HG02798 (cell line): ENCODE measurements around the gene LTBP2.

Source experiments
- ATAC-seq: cut with Tn5 transposase; IDR thresholded peaks from one replicate; pipeline ENCODE4 v1.9.1; 2021; ENCODE audit warnings: mild to moderate bottlenecking; ENCODE audit not compliant: unreplicated experiment, poor library complexity

The LTBP2 gene

DNA sequence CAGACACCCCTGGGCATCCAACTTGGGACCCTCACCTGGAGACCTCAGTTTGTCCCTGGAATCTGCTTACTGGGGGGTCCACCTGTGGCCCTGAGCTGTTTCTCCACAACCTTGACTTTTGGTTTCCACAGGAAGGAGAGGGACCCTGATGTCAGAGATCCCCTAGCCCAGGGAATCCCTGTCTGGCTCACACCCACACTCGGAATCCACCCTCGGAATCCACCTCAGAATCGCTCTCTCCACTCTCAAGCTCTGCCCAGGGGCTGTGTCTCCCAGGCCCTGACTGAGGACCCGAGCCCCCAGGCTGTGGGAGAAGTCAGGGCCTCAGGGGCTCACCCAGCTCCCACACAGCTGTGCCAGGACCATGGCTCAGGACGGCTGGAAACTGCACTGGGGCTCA lies 17.4 kb downstream of the LTBP2 start:
- ATAC-seq = no peak

DNA sequence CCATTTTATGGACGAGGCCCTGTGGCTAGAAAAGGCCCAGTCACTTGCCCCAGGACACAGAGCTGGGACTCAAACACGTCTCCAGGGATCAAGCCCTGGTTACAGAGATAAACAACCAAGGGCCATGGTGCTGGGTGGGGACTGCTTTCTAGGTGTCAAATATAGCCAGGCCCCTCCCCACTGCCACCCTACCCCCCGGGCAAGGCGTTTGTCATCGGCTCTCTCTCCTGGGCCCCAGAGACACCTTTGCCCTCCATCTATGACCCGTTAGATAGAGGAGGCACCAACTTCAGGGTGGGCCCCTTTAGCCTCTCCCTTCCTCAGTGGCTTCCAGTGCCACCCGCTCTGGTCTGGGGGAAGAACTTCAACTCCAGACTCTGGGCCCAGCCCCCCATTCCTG lies 18.0 kb downstream of the LTBP2 start:
- ATAC-seq = no peak

DNA sequence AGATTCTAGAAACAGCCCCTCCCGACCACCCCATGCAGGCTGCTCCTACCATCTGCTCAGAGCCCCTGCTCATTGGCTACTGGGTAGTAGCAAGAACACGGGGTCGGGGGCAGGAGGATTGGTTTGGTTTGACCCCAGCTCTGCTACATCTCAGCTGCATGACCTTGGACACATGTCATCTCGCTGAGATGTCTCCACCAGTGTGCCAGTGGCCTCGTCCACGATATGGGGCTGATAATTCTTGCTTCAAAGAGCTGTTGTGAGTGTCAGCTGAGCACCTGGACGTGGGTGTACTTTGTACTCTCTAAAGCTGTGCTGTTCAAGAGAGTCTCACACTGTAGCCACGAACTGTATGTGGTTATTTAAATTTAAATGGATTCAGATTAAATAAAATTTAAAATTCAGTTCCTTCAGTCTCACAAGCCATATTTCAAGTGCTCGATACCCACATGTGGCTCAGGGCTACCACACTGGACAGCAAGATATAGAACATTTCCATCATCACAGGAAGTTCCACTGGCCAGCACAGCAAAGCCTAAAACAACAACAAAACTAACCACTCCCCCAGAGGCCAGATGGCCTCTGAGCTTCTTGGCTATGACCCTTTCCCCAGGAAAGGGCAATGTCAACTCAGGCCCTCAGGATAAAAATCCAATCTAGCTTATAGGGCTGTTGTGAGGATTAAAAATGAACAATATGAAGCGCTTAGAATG lies 18.6 kb downstream of the LTBP2 start:
- ATAC-seq = peak; percentile 38

DNA sequence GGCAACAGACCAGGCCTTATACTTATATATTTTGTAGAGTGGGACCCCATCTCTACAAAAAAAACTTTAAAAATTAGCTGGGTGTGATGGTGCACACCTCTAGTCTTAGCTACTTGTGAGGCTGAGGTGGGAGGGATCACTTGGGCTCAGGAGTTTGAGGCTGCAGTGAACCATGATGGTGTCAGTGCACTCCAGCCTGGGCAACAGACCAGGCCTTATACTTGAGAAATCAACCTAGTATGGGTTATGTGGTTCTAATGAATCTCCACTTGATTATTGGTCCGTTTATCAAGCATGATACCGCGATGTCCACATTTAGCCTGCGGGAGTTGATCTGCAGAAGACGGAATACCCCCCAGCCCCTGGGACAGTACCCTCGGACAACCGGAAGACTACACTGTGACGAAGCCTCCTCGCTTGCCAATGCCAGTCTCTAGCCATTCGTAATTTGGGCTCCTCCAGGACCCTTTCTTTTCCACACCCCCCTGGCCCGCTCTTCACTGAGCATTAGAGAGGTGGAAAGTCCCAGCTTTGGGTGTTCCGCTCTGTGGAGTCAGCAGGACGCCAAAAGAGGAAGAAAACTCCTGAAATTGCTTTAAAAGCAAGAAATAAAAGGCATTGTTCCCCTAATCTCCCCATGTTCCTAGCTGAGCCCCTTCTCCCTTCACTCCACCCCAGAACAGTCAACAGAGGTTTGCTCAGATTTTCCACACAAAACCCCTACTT lies 19.4 kb downstream of the LTBP2 start:
- ATAC-seq = no peak

DNA sequence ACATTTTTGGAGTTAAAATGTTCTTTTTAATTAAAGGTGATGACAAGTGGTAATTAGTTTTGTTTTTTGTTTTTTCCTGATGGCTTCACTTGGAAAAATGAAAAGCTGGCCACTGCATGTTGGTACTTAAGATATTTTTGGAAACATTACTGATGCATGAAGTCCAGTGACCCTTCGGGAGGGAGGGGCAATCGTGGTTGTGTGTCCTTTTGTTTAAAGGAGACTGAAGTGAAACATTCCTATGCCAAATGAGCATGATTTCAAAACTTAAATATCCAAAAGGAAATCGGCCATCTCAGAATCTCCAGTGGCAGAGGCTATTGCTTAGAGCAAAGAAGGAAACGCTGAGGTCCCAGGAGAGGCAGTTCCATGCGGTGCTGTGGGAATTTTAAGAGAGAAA lies 20.1 kb downstream of the LTBP2 start:
- ATAC-seq = no peak

DNA sequence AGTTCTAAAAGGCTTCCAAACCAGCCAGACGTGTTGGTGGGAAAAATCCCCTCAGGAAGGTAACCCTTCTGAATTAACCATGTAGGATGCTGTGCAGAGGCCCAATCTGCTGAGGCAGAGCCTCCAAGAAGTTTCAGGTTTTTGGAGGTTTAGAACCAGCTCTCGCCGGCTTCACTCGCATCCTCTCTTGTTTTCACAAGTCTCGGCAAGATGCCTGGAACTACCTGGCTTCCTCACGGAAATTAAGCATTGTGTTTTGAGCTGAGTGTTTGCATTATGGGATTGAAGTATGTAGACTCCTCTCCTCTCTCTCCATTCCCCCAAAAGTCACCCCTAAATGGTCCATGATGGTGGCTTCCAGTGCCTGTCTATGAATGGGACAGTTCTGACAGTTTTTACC lies 20.6 kb downstream of the LTBP2 start:
- ATAC-seq = no peak

DNA sequence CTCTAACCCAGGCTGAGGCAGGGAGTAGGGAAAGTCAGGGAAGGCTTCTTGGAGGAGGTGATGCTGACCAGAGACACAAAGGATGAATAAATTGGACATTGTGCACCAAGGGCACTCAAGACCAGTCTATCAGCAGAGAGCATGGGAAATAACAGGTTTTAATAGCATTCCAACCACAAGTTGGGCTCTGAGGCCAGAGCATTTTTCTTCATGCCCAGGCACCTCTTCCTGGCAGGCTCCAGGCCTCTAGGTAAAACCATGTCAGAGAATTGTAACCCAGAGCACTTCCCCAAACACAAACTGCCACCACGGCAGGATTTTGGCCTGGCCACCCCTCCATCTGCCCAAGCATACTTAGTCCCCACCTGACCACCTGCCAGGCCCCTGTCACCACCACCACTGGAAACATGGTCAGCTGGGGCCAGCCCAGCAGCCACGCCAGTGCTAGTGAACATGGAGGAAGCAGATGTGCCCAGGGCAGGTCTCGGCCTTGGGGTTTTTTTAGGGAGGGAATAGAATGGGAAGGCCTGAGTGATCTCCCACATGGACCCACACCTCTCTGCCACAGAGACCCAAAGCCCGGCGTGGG lies 22.7 kb downstream of the LTBP2 start:
- no peak for ATAC-seq

DNA sequence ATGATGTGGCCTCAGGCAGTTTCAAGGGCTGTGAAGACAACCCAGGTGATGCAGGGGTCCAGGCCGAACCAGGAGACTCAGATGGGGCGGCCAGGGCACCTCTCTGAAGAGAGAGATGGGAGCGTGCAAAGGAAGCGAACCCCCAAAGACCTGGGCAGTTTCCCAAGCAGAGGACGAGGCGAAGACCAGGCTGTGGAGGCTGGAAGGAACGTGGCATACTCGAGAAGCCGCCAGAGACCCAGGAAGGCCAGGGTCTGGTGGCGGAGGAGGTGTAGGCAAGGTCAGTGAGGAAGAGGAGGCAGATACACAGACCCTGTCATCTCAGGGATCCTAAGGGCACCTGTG lies 24.7 kb downstream of the LTBP2 start:
- no peak for ATAC-seq

DNA sequence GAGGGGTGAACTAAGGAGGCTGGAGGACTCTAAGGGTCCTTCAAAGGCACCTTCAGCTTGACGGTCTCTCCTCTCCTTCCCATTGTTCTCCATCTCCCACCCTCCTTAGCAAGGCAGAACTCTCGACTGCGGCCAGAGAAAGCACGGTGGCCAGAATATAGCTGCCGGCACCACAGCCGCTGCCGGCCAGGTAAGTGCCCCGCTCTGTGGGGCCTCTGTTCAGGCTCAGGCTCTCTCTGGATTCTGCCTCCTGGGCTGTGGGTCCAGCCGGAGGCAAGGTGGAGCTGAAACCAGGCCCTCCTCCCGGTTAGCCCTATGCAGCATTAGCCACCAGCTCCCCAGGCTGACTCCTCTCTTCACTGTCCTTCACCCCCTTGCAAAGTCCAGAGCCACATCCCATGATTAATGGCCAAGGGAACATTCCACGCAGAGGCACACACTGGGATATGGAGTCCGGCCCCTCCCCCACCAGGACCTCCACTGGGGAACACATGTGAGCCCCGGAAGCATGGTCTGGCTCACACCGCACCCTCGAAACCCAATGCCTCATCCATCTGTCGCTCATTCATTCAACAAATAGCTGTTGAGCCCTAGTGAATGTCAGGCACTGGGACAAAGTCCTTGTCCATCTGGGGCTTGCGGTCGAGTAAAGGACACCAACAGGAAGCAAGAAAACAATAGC lies 25.2 kb downstream of the LTBP2 start:
- ATAC-seq = no peak

DNA sequence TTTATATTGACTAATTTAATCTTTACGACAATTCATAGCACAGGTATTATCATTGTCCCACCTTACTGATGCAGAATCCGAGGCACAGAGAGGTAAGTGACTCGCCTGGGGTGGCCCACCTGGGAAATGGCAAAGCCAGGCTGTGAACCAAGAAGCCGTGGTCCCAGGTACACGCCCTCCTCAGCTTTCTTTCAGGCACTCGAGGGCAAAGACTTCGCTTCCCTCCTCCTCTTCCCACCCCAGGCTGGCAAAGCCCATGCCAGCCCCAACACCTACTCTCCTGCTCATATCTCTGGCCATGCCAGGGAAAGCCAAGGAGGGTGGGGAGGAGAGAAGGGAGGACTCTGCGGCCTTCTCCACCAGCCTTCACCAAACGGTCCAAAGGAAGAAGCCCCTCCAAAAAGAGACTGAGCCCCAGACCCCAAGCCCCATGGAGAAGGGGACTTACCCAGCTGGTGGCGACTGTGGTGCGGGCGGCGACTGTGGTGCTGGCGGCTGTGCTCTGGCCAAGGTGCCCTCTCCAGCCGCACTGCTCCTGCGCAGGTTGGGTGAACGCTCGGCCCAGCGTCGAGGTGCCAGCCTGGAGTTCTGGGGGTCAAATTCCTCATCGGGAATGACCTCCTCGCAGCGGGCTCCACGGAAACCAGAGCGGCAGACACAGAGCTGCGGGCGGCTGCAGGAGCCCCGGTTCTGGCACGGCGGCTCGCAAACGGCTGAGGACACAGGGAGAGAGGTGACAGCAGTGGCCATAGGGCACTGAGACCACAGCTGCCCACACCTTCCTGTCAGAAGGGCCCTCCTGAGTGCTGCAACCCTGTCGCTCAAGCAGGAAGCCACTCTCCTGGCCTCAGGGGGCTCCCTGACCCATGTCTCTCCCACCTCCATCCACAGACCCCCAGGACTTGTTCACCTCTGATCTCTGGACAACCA lies 26.4 kb downstream of the LTBP2 start:
- no peak for ATAC-seq

DNA sequence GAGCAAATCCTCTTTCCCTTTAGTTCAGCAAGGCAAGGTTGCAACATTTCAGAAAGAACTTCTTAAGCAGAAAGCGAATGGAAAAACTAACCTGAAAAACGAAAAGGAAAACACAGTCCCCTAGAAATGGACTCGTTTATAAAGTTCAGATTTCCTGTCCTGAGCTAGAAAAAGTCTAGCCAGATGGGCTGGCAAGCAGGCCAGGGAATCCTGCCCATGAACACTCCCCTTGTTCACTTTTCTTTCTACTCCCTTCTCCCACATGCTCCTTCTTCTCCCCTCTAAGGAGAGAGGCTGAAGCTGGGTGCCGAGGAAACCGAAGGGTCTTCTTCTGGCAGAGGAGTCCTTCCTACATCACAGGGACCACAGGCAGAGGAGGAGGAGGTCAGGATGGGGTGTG lies 27.1 kb downstream of the LTBP2 start:
- no peak for ATAC-seq

DNA sequence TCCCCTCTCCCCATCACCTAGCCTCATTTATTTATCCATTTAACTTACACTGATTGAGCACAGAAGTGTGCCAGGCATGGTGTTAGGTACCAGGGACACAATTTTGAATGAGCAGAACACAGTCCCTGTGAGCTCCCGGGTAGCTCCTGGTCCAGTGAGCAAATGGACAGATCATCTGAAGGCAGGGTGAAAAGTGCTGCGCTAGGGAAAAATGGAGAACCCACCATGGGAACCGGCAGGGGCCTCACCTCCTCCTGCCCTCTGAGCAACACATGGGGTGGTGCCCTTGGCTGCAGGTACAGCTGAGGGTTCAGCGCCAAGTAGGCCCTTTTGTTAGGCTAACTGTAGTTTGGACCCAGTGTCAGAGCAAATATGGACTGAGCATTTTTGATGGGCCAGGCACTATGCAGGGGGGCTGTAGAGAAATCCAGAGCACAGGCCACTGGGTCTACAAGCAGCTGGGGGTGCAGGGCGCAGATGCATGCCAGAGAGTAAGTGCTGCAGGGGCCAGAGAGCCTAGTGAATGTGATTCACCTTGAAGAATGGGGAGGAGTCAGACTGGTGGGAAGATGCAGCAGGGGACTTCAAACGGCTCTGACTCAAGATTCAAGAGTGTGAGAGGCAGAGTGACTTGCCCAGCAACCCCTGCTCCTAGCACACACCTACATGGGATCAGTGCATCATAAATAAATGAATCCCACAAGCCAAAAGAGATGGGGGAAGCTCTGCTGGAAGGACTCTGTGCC lies 28.2 kb downstream of the LTBP2 start:
- ATAC-seq = no peak

DNA sequence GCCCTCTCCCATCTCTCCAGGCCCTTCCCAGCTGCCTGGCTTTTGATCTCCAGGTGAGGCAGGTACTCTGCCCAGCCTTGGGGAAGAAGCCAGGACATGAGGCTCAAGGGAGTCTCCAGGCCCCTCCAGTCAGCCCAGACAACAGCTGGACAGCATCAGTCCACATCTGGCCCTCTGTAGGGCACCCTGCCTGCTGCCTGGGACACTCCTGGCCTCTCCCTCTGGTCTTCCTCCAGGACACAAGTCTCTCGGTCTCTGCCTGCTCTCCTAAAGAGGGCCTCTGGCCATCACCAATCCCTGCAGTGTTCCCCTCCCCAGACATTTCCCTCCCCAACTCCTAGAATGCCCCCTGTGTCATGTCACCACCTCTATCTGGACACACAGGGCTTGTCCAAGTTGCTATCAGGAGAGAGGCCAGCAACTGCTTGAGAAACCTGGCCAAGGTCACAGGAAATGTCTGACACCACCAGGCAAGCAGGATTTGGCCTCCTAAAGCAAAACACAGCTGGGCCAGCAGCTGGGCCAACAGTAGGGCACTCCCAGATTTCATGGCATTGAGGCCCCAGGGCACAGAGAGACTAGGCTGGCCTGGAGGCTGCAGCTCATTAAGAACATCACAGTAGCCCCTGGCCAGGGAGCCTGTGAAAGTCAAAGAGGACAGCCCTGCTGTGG lies 29.0 kb downstream of the LTBP2 start:
- ATAC-seq = no peak

DNA sequence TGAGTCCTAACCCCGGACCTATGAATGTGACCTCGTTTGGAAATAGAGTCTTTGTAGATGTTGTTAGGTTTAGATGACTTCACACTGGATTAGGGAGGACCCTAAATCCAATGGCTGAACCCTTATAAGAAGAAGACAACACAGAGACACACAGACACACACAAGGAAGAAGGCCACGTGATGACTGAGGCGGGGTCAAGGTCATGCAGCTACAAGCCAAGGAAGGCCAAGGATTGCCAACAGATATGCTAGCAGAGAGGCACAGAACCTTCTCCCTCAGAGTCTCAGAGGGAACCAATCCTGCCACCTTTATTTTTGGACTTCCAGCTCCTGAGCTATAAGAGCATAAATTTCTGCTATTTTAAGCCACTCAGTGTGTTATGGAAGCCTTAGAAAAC lies 31.8 kb downstream of the LTBP2 start:
- no peak for ATAC-seq

DNA sequence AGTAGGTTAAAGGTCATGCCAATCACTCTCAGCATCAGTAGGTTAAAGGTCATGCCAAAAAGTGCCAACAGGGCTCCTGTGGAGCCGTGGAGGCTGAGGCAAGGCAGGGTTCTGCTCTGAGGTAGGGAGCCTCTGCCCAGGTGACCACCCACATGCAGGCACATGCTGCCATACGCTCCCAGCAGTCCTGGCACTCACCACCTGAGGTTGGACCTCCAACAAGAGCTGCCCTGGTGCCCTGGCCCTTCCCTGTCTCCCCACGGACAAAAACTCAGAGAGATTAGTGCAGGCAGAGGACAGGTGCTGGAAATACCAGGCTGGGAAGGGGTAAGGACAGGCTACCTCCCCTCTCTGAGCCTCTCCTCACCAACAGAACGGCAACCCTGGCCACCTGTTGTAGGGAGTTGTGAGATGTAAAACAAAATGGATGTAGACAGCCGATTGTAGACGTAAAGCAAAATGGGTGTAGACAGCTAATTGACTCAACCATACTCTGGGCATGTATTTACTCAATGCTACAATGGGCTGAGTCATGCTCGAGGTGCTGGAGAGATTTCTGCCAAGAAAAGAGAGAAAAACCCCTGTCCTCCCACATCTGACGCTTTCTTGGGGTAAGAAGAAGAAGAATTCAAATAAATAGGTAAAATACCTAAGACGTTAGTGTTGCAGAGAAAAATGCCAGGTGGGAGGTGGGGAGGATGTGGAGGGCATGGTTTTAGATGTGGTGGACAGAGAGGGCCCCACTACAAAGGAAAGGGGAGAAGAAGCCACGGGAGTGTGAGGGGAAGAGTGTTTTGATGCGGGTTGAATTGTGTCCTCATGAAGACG lies 32.4 kb downstream of the LTBP2 start:
- no peak for ATAC-seq

DNA sequence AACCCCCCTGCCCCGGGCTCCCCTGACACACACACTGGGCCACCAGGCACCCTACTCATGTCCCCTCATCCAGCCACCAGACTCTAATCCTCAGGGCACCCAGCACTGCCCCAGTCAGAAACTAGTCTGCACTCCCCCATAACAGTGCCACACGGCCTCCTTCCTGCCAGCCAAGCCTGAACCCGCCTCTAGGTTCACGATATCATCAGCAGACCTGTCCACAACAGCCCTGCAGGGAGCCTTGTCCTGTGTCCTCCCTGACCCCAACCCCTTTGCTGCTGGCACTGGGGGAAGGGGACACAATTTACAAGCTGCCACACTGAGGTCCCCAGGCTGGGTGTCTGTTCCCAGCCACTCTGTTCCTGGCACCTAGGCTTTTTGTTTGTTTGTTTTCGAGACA lies 33.6 kb downstream of the LTBP2 start:
- no peak for ATAC-seq

DNA sequence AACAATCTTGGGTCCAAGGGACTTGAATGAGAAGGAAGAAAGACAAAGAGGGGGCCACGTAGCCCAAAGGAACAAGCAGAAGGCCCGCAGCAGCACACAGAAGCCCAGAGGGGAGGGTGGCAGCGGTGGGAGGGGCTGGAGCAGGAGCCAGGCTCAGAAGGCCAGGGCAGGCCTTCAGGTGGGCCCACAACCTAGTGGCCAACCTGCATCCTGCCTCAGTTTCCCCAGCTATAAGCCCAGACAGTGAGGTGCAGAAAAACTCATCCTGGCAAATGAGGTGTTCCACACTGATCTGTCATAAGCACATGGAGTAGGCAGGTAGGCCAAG lies 34.1 kb downstream of the LTBP2 start:
- no peak for ATAC-seq

DNA sequence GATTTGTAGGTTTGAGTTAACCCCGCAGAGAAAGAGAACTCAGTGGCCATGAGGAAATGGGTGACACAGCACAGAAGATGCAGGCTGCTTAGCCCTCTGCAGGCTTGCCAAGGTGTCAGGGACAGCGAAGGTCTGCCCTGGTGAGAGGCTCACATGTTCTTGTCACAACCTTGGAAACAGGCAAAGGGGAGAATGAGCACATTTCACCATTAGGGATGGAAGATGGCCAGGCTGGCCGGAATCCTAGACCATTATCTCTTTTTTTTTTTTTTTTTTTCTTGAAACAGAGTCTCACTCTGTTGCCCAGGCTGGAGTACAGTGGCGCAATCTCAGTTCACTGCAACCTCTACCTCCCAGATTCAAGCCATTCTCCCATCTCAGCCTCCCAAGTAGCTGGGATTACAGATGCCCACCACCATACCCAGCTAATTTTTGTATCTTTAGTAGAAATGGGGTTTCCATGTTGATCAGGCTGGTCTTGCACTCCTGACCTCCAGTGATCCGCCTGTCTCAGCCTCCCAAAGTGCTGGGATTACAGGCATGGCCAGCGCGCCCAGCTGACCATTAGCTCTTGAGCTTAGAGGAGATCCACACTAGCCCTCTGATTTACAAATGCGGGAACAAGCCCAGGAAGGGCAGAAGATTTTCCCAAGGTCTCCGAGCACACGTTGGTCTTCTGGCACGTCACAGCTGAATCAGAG lies 34.6 kb downstream of the LTBP2 start:
- no peak for ATAC-seq
